ENCODE results near the gene TMEM11. TPM values are rescaled to one million over a fixed set of nuclear protein-coding genes. Genes with fewer than 3 reads are reported as not detected.

The TMEM11 gene
- total and polyA plus RNA-seq, 2 of the 8 experiments (the other 6 are each of a cell fraction or from before 2014, with no cell fraction given) = 33.3 to 90.4 TPM

- WGBS, 2 experiments (ENCODE audit: extremely low coverage in 1 of 2, insufficient coverage in 1 of 2, insufficient read length in 1 of 2, insufficient replicate concordance in 2 of 2, low coverage in 1 of 2, low lambda C conversion rate in 2 of 2, missing lambda C conversion rate in 1 of 2) = 94% methylated on average over 5 of the region's 5 CpGs; no CpG with 5 or more reads in 1 of the 2 experiments
- TF ChIP-seq KDM4A (IDR thresholded peaks at IDR 0.05; ENCODE audit: low read depth, low read length, severe bottlenecking) (no peak), GABPA (IDR thresholded peaks at IDR 0.05; ENCODE audit: borderline replicate concordance, insufficient read depth, low read length) (no peak), SP2 (IDR thresholded peaks at IDR 0.05; ENCODE audit: low read length) (no peak), E2F6 (IDR thresholded peaks at IDR 0.05) (no peak), EZH2 (IDR thresholded peaks at IDR 0.05; ENCODE audit: low read depth, low read length, severe bottlenecking) (no peak), ZNF274 (IDR thresholded peaks at IDR 0.05; ENCODE audit: borderline replicate concordance, extremely low read depth, low read length) (no peak)
- Histone ChIP-seq H2BK120ac (replicated peaks; ENCODE audit: low read depth, low read length) (no peak overlapping the region), H2AK5ac (ENCODE audit: low read depth, low read length) (no peak overlapping the region), H4K5ac (ENCODE audit: insufficient read length, low read depth, low read length) (no peak overlapping the region), H2AFZ (ENCODE audit: low read length) (no peak overlapping the region), H3K79me1 (ENCODE audit: low read depth, low read length) (no peaks in the 10 kb centered on the region; the same call in 1 of the 2 replicates), H3K56ac (replicated peaks; ENCODE audit: insufficient read length, low read depth, low read length) (no peak overlapping the region), H3K4me3 (ENCODE audit: extremely low read depth in 1 of 4, insufficient read depth in 2 of 4, low read depth in 3 of 4, low read length in 4 of 4) (no peak overlapping the region), H3K79me2 (ENCODE audit: control insufficient read depth in 1 of 2, insufficient read depth in 2 of 2, low read length in 2 of 2) (no peaks in the 10 kb centered on the region), H2BK5ac (ENCODE audit: low read depth, low read length) (no peak overlapping the region), H4K91ac (replicated peaks; ENCODE audit: insufficient read length, low read length) (no peak overlapping the region), H3K23me2 (ENCODE audit: low read depth, low read length) (no peaks in the 10 kb centered on the region), H3K4me1 (replicated peaks in 1 of 4; ENCODE audit: control insufficient read depth in 3 of 4, insufficient read depth in 4 of 4, low read length in 3 of 4) (no peaks in the 10 kb centered on the region), H3K27me3 (replicated peaks in 1 of 4; ENCODE audit: control insufficient read depth in 3 of 4, extremely low read depth in 1 of 4, insufficient read depth in 3 of 4, low read length in 3 of 4) (no peaks in the 10 kb centered on the region), H4K20me1 (replicated peaks in 1 of 2; ENCODE audit: control insufficient read depth in 1 of 2, insufficient read depth in 2 of 2, low read length in 2 of 2) (no peaks in the 10 kb centered on the region), H3K9me3 (ENCODE audit: insufficient read depth in 2 of 2, low read depth in 1 of 2, low read length in 1 of 2) (no peaks in the 10 kb centered on the region), H2BK20ac (ENCODE audit: low read length) (no peak overlapping the region), H3K27ac (ENCODE audit: low read depth, low read length) (no peak overlapping the region), H3K23ac (ENCODE audit: insufficient read length) (no peak overlapping the region), H3K4ac (replicated peaks; ENCODE audit: insufficient read length, low read depth, low read length) (no peak overlapping the region), H3K9ac (replicated peaks in 1 of 4; ENCODE audit: extremely low read depth in 1 of 4, low read depth in 3 of 4, low read length in 3 of 4) (no peak overlapping the region), H2BK12ac (ENCODE audit: low read depth, low read length) (no peak overlapping the region), H4K8ac (ENCODE audit: extremely low read depth, insufficient read depth, low read length) (no peak overlapping the region; the same call in 1 of the 2 replicates), H3K36me3 (ENCODE audit: control insufficient read depth in 2 of 4, insufficient read depth in 4 of 4, low read length in 3 of 4) (no peaks in the 10 kb centered on the region), H3K18ac (ENCODE audit: extremely low read depth, low read length) (no peak overlapping the region), H2BK15ac (ENCODE audit: low read length) (no peak overlapping the region), H3K14ac (ENCODE audit: insufficient read length) (no peak overlapping the region), H3K4me2 (ENCODE audit: insufficient read depth in 1 of 2, low read depth in 2 of 2, low read length in 2 of 2) (no peak overlapping the region)
- DNase-seq (ENCODE audit: low read depth in 1 of 2, low spot score in 2 of 2) (no peak), FAIRE-seq (no peak)
- CTCF ChIA-PET (ENCODE audit: partially characterized antibody) = interaction anchor here (1.9 kb wide), 1 partner anchor 9 kb away, joined by 16 read pairs; no protein-coding TSS in a partner anchor
- POLR2A ChIA-PET (ENCODE audit: partially characterized antibody) = interaction anchor here (1.1 to 1.3 kb wide), 3 partner anchors 14 to 37 kb away, joined by 3 to 4 read pairs (median 4); no protein-coding TSS in a partner anchor
These were observed 49.3 kb downstream of the TMEM11 start for GRCh38 chr17:21164620-21165019.

All from H1 (cell line).